Type B pancreatic cell (in vitro differentiated cells): Measurements from ENCODE around the gene CHST15. TPM values are rescaled to one million over a fixed set of nuclear protein-coding genes. Genes with fewer than 3 reads are reported as not detected.

Experiments
- DNase-seq: peaks from one replicate; pipeline ENCODE4 v3.0.0; 2021; ENCODE audit warnings: mixed read lengths; ENCODE audit not compliant: unreplicated experiment; ENCODE audit errors: extremely low spot score
- H3K27ac Mint-ChIP-seq: 2 replicates; pipeline ENCODE4 v1.8.0; 2021; ENCODE audit warnings: mild to moderate bottlenecking, mixed read lengths
- H3K27me3 Mint-ChIP-seq: 2 replicates; pipeline ENCODE4 v1.8.0; 2021; ENCODE audit warnings: mixed read lengths
- H3K36me3 Mint-ChIP-seq: 2 replicates; pipeline ENCODE4 v1.8.0; 2021; ENCODE audit warnings: mixed read lengths
- H3K4me1 Mint-ChIP-seq: one replicate; pipeline ENCODE4 v1.8.0; 2021; ENCODE audit warnings: mixed read lengths; ENCODE audit not compliant: unreplicated experiment
- H3K4me3 Mint-ChIP-seq: 2 replicates; pipeline ENCODE4 v1.8.0; 2021; ENCODE audit warnings: mild to moderate bottlenecking, mixed read lengths
- H3K9me3 Mint-ChIP-seq: 2 replicates; pipeline ENCODE4 v1.8.0; 2021; ENCODE audit warnings: mixed read lengths
- total RNA-seq: library from RNA; stranded (reverse); gene quantifications from 2 replicates; pipeline ENCODE4 v1.2.1, GENCODE V29; 2021; ENCODE audit warnings: low replicate concordance
- TF ChIP-seq, protein P1 (sequence below): fragments of 200-600 bp; sonication (generic); conservative IDR thresholded peaks from 2 replicates; pipeline ENCODE4 v1.5.0; 2021; ENCODE audit warnings: antibody characterized with exemption, mild to moderate bottlenecking

CHST15 gene
- total RNA-seq, 1 donor from 2014 or later: 22.9 TPM

DNA sequence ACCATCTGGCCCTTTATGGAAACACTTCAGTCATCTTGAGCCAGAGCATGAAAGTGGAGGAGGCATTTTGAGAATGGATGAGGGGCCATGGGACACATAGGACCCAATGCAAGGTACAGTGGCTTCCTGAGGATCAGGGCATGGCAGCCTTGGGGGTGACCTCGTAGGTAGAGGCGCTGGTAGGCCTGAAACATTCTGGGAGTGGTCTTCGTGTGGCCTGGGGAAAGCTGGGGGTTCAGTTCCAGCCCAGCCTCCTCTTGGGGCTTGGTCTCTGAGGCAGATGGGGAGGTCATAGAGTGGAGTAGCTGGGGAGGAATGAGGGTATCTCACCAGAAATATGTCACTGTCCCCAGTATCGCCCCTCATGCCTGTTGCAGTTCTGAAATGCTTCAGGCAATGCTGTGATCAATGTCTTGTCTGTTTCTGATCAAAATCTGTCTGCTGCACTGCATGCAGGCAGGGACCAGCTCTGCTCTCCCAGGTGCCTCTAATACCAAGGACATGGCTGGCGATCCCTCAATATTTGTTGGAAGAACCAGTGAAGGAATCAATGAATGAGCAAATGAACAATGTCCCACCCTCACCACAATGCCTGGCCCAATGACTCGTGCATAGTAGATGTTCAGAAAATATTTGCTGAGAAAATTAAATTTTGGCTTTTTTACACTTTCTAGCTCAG lies 90.9 kb downstream of the CHST15 start:
- Mint-ChIP-seq H3K4me3 (no peak overlapping the region), H3K36me3 (peaks cover 7% of the 10 kb centered on the region), H3K27ac (peak overlapping the region; percentile 13), H3K9me3 (no peaks in the 10 kb centered on the region), H3K27me3 (peaks cover 3% of the 10 kb centered on the region), H3K4me1 (peaks cover 9% of the 10 kb centered on the region)
- peak; percentile 25 for DNase-seq
- TF ChIP-seq, protein P1, sequence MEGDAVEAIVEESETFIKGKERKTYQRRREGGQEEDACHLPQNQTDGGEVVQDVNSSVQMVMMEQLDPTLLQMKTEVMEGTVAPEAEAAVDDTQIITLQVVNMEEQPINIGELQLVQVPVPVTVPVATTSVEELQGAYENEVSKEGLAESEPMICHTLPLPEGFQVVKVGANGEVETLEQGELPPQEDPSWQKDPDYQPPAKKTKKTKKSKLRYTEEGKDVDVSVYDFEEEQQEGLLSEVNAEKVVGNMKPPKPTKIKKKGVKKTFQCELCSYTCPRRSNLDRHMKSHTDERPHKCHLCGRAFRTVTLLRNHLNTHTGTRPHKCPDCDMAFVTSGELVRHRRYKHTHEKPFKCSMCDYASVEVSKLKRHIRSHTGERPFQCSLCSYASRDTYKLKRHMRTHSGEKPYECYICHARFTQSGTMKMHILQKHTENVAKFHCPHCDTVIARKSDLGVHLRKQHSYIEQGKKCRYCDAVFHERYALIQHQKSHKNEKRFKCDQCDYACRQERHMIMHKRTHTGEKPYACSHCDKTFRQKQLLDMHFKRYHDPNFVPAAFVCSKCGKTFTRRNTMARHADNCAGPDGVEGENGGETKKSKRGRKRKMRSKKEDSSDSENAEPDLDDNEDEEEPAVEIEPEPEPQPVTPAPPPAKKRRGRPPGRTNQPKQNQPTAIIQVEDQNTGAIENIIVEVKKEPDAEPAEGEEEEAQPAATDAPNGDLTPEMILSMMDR: no peak

DNA sequence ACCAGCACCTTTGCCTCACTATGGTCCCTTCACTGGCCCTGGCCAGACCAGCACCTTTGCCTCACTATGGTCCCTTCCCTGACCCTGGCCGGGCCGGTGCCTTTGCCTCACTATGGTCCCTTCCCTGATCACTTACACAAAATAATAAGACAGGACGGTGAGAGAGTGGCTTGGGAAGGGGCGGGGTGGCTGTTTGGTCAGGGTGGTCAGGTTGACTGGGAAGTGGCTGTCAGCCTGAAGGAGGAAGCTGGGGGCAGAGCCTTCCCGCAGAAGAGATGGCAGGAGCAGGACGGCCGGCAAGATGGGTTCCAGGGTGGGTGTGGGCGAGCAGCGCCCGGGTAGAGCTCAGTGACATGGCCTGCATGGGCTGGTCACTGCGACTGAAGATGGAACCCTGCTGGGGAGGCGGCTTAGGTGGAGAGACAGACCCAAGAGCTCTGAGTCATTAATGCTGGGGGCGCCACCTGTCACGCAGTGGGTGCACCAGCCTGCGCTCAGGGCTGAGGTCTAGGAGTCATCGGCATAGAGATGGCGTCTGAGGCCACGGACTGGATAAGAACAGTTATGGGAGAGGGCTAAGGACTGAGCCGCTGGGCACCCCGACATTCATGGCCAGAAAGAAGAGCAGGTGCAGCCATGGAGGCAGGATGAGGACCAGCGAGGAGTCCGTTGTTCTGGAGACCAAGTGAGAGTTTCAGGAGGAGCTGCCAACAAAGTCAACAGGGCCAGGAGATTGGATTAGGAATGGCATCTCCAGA lies 91.8 kb downstream of the CHST15 start:
- TF ChIP-seq, protein P1: no peak
- DNase-seq: peak; percentile 59
- Mint-ChIP-seq H3K36me3 (peaks cover 7% of the 10 kb centered on the region), H3K9me3 (no peaks in the 10 kb centered on the region), H3K27ac (no peak overlapping the region), H3K4me3 (no peak overlapping the region), H3K27me3 (peaks cover 3% of the 10 kb centered on the region), H3K4me1 (peaks cover 15% of the 10 kb centered on the region)

DNA sequence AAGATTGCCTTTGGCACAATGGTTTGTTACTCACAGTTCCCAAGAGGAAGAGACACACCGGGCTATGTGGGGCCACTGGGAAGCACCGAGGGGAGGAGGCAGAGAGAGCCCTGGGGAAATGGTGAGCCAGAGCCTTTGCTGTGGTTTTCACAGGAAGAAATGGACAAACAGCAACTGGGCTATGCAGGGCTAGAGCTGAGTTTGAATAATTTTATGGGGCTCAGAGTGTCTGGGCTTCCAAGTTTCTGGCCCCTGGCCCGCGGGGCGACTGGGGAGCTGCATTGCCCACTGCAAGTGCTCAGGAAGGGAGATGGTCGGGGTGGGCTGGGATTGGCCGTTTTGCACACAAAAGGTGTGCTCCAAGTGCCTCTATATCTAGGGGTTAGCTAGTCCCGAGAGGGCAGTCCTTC lies 92.6 kb downstream of the CHST15 start:
- Mint-ChIP-seq H3K36me3 (peaks cover 7% of the 10 kb centered on the region), H3K27me3 (peaks cover 3% of the 10 kb centered on the region), H3K4me1 (peaks cover 10% of the 10 kb centered on the region), H3K9me3 (no peaks in the 10 kb centered on the region), H3K4me3 (no peak overlapping the region), H3K27ac (no peak overlapping the region)
- DNase-seq: no peak
- TF ChIP-seq, protein P1: no peak

GRCh38 chr10:123999956-124000615 lies 93.3 kb downstream of the CHST15 start:
- Mint-ChIP-seq H3K4me1 (peaks cover 12% of the 10 kb centered on the region), H3K4me3 (no peak overlapping the region), H3K36me3 (peaks cover 7% of the 10 kb centered on the region), H3K9me3 (no peaks in the 10 kb centered on the region), H3K27me3 (peaks cover 5% of the 10 kb centered on the region), H3K27ac (no peak overlapping the region)
- TF ChIP-seq, protein P1: no peak
- DNase-seq: no peak

- Mint-ChIP-seq H3K36me3 (peaks cover 7% of the 10 kb centered on the region), H3K9me3 (no peaks in the 10 kb centered on the region), H3K4me1 (peaks cover 18% of the 10 kb centered on the region), H3K27me3 (peaks cover 14% of the 10 kb centered on the region), H3K4me3 (no peak overlapping the region), H3K27ac (no peak overlapping the region)
- DNase-seq: no peak
- TF ChIP-seq, protein P1: no peak
Observed at GRCh38 chr10:123999261-123999660, 94.1 kb downstream of the CHST15 start.
